ENCODE data around the gene SLC24A3.

DNA sequence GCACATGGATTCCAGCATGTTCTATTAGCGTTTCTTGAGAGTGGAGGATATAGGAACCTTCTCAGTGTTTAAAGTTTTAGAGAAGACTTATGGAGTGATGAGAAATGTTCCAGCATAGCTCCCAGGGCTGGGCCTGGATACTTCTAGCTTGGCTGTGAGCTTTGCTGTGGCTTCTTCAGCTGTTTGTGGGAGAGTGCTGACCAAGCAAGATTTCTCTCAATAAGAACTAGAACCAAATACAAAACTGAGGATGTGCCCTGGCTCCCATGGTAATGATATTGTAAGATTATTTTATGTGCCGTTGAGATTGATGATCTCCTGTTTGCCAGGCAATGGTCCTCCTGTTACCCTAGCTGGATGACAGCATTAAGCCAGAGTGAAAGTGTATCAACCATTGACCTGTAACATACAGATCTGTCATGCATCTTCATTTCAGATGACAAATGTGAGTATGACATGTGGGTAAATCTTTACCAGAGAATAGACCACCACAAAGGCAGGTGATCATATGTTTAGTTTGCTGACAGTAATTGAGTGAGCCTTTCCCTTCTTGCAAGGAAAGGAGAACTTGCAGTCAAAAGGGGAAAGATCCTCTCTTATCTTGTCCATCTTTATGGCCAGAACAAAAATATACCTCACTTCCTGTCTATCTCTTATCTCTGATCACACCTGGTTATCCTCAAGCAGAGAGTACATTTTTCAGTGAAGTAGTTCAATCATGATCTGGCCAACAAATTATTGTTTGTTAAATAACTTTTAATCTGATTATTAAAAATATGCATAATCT lies 180.1 kb downstream of the SLC24A3 start:
- TF ChIP-seq, protein P1, sequence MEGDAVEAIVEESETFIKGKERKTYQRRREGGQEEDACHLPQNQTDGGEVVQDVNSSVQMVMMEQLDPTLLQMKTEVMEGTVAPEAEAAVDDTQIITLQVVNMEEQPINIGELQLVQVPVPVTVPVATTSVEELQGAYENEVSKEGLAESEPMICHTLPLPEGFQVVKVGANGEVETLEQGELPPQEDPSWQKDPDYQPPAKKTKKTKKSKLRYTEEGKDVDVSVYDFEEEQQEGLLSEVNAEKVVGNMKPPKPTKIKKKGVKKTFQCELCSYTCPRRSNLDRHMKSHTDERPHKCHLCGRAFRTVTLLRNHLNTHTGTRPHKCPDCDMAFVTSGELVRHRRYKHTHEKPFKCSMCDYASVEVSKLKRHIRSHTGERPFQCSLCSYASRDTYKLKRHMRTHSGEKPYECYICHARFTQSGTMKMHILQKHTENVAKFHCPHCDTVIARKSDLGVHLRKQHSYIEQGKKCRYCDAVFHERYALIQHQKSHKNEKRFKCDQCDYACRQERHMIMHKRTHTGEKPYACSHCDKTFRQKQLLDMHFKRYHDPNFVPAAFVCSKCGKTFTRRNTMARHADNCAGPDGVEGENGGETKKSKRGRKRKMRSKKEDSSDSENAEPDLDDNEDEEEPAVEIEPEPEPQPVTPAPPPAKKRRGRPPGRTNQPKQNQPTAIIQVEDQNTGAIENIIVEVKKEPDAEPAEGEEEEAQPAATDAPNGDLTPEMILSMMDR (IDR thresholded peaks at IDR 0.05; ENCODE audit: low read depth, low read length), result no peak
- no peak for TF ChIP-seq EZH2phosphoT487 (IDR thresholded peaks at IDR 0.05; ENCODE audit: low read depth)
